Smooth muscle cell (in vitro differentiated cells): ENCODE results near the gene APBB2. TPM values are rescaled to one million over a fixed set of nuclear protein-coding genes. Genes with fewer than 3 reads are reported as not detected.

Experiments used
- DNase-seq: peaks from one replicate; lab custom pipeline; 2025; ENCODE audit not compliant: unreplicated experiment; lab: John Stamatoyannopoulos, UW
- H2AFZ ChIP-seq: fragments of 200-600 bp; sonication (generic); 2 replicates; pipeline ENCODE4 v1.6.0; 2016; ENCODE audit warnings: antibody characterized with exemption, low read depth, mild to moderate bottlenecking
- H3F3A ChIP-seq: fragments of 200-600 bp; sonication (generic); 2 replicates; pipeline ENCODE4 v1.6.0; 2017; ENCODE audit warnings: antibody characterized with exemption, low read depth
- H3K27ac ChIP-seq: fragments of 200-600 bp; sonication (generic); 2 replicates; pipeline ENCODE4 v1.5.1; 2016; ENCODE audit warnings: low read depth, mild to moderate bottlenecking
- H3K27me3 ChIP-seq: fragments of 200-600 bp; sonication (generic); 2 replicates; pipeline ENCODE4 v1.6.1; 2016; ENCODE audit warnings: low read depth, mild to moderate bottlenecking
- H3K36me3 ChIP-seq: fragments of 200-600 bp; sonication (generic); 2 replicates; pipeline ENCODE4 v1.5.1; 2016; ENCODE audit warnings: low read depth
- H3K4me1 ChIP-seq: fragments of 200-600 bp; sonication (generic); 2 replicates; pipeline ENCODE4 v1.5.1; 2016; ENCODE audit warnings: low read depth
- H3K4me2 ChIP-seq: fragments of 200-600 bp; sonication (generic); 2 replicates; pipeline ENCODE4 v1.6.0; 2016; ENCODE audit warnings: mild to moderate bottlenecking
- H3K4me3 ChIP-seq: fragments of 200-600 bp; sonication (generic); 2 replicates; pipeline ENCODE4 v1.5.1; 2016; ENCODE audit warnings: mild to moderate bottlenecking
- H3K79me2 ChIP-seq: fragments of 200-600 bp; sonication (generic); 2 replicates; pipeline ENCODE4 v1.6.0; 2016; ENCODE audit warnings: low read depth, mild to moderate bottlenecking
- H3K9ac ChIP-seq: fragments of 200-600 bp; sonication (generic); 2 replicates; pipeline ENCODE4 v1.6.0; 2016; ENCODE audit warnings: low read depth
- H3K9me3 ChIP-seq: fragments of 200-600 bp; sonication (generic); replicated peaks from 2 replicates; pipeline ENCODE4 v1.5.1; 2016; ENCODE audit warnings: low read depth
- H4K20me1 ChIP-seq: fragments of 200-600 bp; sonication (generic); 2 replicates; pipeline ENCODE4 v1.6.0; 2016; ENCODE audit warnings: low read depth
- CTCF ChIP-seq: fragments of 200-600 bp; sonication (generic); IDR thresholded peaks from 2 replicates; pipeline ENCODE4 v1.5.1; 2017; ENCODE audit warnings: borderline replicate concordance, mild to moderate bottlenecking, antibody characterized with exemption; ENCODE audit not compliant: insufficient read depth, poor library complexity, severe bottlenecking
- WGBS: methylation state at CpG from one replicate; pipeline ENCODE4 v1.1.7; 2016; ENCODE audit warnings: low lambda C conversion rate; 5-methylcytosine and 5-hydroxymethylcytosine counted together
- polyA plus RNA-seq: library from polyadenylated mRNA; unstranded; fragments of >200 nt; fragmentation: Nextera tagmentation; extraction: Ambion mirVana; gene quantifications from 2 replicates; pipeline ENCODE4 v1.2.1, GENCODE V29; 2016
- total RNA-seq: library from RNA; depleted of rRNA; stranded (reverse); fragments of >200 nt; gene quantifications from 2 replicates; pipeline ENCODE4 v1.2.3, GENCODE V29; 2014

The APBB2 gene
- total and polyA plus RNA-seq, 2 experiments from 2014 or later = 22.1 to 60.9 TPM

- no peak overlapping the region for H3K4me2 ChIP-seq
- 92% methylated on average over 6 of the region's 6 CpGs for whole genome bisulfite sequencing
- TF ChIP-seq CTCF = no peak
- no peaks in the 10 kb centered on the region for H3K36me3 ChIP-seq
- H3K79me2 ChIP-seq = no peaks in the 10 kb centered on the region
- no peaks in the 10 kb centered on the region for H3K9me3 ChIP-seq
- no peak for DNase-seq
- no peaks in the 10 kb centered on the region for H3K27me3 ChIP-seq
- no peaks in the 10 kb centered on the region for H3F3A ChIP-seq
- H3K9ac ChIP-seq = no peak overlapping the region
- no peaks in the 10 kb centered on the region for H3K4me1 ChIP-seq
- no peak overlapping the region for H3K4me3 ChIP-seq
- no peak overlapping the region for H2AFZ ChIP-seq
- no peak overlapping the region for H3K27ac ChIP-seq
- peaks cover 14% of the 10 kb centered on the region for H4K20me1 ChIP-seq
Observed at GRCh38 chr4:40890764-40891163, 323.6 kb downstream of the APBB2 start.

- H3K79me2 ChIP-seq = no peaks in the 10 kb centered on the region
- no peak overlapping the region for H3K4me3 ChIP-seq
- H3K27ac ChIP-seq = no peak overlapping the region
- H3K9me3 ChIP-seq = no peaks in the 10 kb centered on the region
- no peaks in the 10 kb centered on the region for H3K4me1 ChIP-seq
- H4K20me1 ChIP-seq = peaks cover 14% of the 10 kb centered on the region
- no peak overlapping the region for H3K4me2 ChIP-seq
- 97% methylated on average over 18 of the region's 18 CpGs for WGBS
- no peaks in the 10 kb centered on the region for H3K36me3 ChIP-seq
- H3K9ac ChIP-seq = no peak overlapping the region
- no peak for DNase-seq
- H2AFZ ChIP-seq = no peak overlapping the region
- H3K27me3 ChIP-seq = no peaks in the 10 kb centered on the region
- TF ChIP-seq CTCF = no peak
- H3F3A ChIP-seq = no peaks in the 10 kb centered on the region
Observed at GRCh38 chr4:40890199-40890598, 324.1 kb downstream of the APBB2 start.

- Histone ChIP-seq H3K4me1 (no peaks in the 10 kb centered on the region), H4K20me1 (peaks cover 21% of the 10 kb centered on the region), H3K36me3 (no peaks in the 10 kb centered on the region), H3K79me2 (no peaks in the 10 kb centered on the region), H3K9me3 (no peaks in the 10 kb centered on the region), H3K27ac (no peak overlapping the region), H3K27me3 (no peaks in the 10 kb centered on the region), H3K4me2 (no peak overlapping the region), H3F3A (no peaks in the 10 kb centered on the region), H2AFZ (no peak overlapping the region), H3K9ac (no peak overlapping the region), H3K4me3 (no peak overlapping the region)
- TF ChIP-seq CTCF = no peak
- 95% methylated on average over 5 of the region's 5 CpGs for WGBS
- no peak for DNase-seq
Observed at GRCh38 chr4:40888933-40889332, 325.4 kb downstream of the APBB2 start.

- H3K4me2 ChIP-seq = peak overlapping the region; percentile 30
- H2AFZ ChIP-seq = no peak overlapping the region
- DNase-seq = no peak
Observed at GRCh38 chr4:40887764-40888131, 326.6 kb downstream of the APBB2 start.

More at GRCh38 chr4:40887764-40888131, 326.6 kb downstream of the APBB2 start:
- Histone ChIP-seq H3K27ac (peak overlapping the region; percentile 73), H3K36me3 (no peaks in the 10 kb centered on the region), H3K79me2 (no peaks in the 10 kb centered on the region), H3K4me3 (no peak overlapping the region), H4K20me1 (peaks cover 22% of the 10 kb centered on the region), H3K9ac (no peak overlapping the region), H3K27me3 (no peaks in the 10 kb centered on the region), H3F3A (no peaks in the 10 kb centered on the region), H3K4me1 (no peaks in the 10 kb centered on the region), H3K9me3 (no peaks in the 10 kb centered on the region)
- no peak for TF ChIP-seq CTCF
- WGBS = 58% methylated on average over 10 of the region's 10 CpGs
